ENCODE results near the gene PIRT. TPM values are rescaled to one million over a fixed set of nuclear protein-coding genes. Genes with fewer than 3 reads are reported as not detected.

PIRT gene
- total RNA-seq, 4 donors from 2014 or later: 0.42 to 3.5 (median 1.5) TPM

DNA sequence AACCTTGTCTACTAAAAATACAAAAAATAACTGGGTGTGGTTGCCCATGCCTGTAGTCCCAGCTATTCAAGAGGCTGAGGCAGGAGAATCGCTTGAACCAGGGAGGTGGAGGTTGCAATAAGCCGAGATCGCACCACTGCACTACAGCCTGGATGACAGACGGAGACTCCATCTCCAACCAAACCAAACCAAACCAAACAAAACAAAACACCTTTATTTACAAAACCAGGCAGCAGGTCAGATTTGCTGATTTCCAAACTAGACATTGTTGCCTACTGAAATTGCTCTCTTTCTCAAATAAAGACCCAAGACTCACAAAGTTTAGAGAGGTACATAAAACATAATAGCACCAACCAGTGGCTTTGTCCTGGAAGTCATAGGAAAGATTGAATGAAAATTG is 28.3 kb downstream of the PIRT start:
- TF ChIP-seq, protein P1, sequence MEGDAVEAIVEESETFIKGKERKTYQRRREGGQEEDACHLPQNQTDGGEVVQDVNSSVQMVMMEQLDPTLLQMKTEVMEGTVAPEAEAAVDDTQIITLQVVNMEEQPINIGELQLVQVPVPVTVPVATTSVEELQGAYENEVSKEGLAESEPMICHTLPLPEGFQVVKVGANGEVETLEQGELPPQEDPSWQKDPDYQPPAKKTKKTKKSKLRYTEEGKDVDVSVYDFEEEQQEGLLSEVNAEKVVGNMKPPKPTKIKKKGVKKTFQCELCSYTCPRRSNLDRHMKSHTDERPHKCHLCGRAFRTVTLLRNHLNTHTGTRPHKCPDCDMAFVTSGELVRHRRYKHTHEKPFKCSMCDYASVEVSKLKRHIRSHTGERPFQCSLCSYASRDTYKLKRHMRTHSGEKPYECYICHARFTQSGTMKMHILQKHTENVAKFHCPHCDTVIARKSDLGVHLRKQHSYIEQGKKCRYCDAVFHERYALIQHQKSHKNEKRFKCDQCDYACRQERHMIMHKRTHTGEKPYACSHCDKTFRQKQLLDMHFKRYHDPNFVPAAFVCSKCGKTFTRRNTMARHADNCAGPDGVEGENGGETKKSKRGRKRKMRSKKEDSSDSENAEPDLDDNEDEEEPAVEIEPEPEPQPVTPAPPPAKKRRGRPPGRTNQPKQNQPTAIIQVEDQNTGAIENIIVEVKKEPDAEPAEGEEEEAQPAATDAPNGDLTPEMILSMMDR (IDR thresholded peaks at IDR 0.05): no peak
- TF ChIP-seq EP300 (IDR thresholded peaks at IDR 0.05) (no peak), POLR2AphosphoS5 (IDR thresholded peaks at IDR 0.05) (no peak), POLR2A (IDR thresholded peaks at IDR 0.05; ENCODE audit: low read depth) (no peak)
- H3K4me3 ChIP-seq: no peak overlapping the region
- intact Hi-C loops (cut with DNase I): no loop called here
- 80% methylated on average over 4 of the region's 4 CpGs for WGBS
- H3K36me3 ChIP-seq: no peaks in the 10 kb centered on the region
- no peak overlapping the region for H3K27ac ChIP-seq (replicated peaks in 1 of 4)
- H3K4me1 ChIP-seq: no peaks in the 10 kb centered on the region
- DNase-seq (ENCODE audit: extremely low spot score): no peak
- H3K27me3 ChIP-seq: no peaks in the 10 kb centered on the region
- H3K9me3 ChIP-seq: no peaks in the 10 kb centered on the region

DNA sequence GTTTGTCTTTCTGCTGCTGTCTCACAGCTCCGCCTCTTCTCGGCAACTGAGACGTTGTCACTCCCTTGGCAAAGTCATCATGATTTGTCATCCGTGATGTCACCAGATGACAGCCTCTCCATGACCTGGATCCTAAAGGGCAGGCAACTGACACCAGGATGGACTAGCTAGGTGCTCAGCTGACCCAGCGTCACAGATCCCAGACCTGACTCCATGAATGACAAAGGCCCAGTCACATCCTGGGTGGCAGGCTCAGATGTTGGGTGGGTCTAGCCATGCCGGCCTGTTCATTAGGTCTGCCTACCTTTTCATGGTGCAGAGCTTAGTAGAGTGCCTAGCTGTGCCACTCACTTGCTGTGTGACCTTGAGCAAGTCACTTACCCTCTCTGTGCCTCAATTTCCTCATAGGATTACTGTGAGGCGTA is 30.2 kb downstream of the PIRT start:
- Histone ChIP-seq H3K9me3 (no peaks in the 10 kb centered on the region), H3K36me3 (no peaks in the 10 kb centered on the region), H3K27me3 (no peaks in the 10 kb centered on the region), H3K27ac (replicated peaks in 1 of 4) (no peak overlapping the region), H3K4me1 (no peaks in the 10 kb centered on the region), H3K4me3 (no peak overlapping the region)
- WGBS: 80% methylated on average over 7 of the region's 7 CpGs
- TF ChIP-seq EP300 (IDR thresholded peaks at IDR 0.05) (no peak), POLR2AphosphoS5 (IDR thresholded peaks at IDR 0.05) (no peak), POLR2A (IDR thresholded peaks at IDR 0.05; ENCODE audit: low read depth) (no peak)
- TF ChIP-seq, protein P1 (IDR thresholded peaks at IDR 0.05): no peak
- no peak for DNase-seq (ENCODE audit: extremely low spot score)
- intact Hi-C loops (cut with DNase I): no loop called here

DNA sequence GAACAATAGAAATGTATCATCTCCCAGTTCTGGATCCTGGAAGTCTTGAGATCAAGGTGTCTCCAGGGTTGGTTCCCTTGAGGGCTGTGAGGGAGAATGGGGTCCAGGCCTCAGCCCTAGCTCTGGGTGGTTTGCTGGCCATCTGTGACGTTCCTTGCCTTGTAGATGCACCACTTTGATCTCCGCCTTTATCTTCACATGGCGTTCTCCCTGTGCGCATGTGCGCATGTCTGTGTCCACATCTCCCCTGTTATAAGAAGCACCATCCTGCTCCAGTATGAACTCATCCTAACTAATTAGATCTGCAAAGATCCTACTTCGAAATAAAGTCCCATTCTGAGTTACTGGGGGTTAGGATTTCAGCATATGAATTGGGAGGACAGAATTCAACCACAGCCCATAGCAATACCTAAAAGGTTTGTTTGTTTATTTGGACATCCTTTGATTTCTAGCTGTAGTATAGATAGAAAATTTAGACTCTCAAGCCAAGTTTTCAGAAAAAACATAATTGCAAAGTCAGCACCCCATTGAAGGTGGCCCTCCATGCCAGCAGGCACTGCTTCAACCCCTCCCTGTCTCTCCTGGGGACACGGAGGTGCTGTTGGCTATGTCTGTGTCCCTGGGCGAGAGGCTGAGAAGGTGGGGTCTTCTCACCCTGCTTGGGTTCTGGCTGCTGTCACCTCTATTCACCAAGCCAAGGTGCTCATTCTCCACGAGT is 31.2 kb downstream of the PIRT start:
- TF ChIP-seq POLR2AphosphoS5 (IDR thresholded peaks at IDR 0.05): no peak
- TF ChIP-seq, protein P1 (IDR thresholded peaks at IDR 0.05): no peak
- no peak for TF ChIP-seq POLR2A (IDR thresholded peaks at IDR 0.05; ENCODE audit: low read depth)
- no peak for TF ChIP-seq EP300 (IDR thresholded peaks at IDR 0.05)
- WGBS: 77% methylated on average over 8 of the region's 9 CpGs
- no peaks in the 10 kb centered on the region for H3K9me3 ChIP-seq
- H3K36me3 ChIP-seq: no peaks in the 10 kb centered on the region
- H3K27me3 ChIP-seq: no peaks in the 10 kb centered on the region
- H3K27ac ChIP-seq (replicated peaks in 1 of 4): no peak overlapping the region
- DNase-seq (ENCODE audit: extremely low spot score): no peak
- H3K4me3 ChIP-seq: no peak overlapping the region
- H3K4me1 ChIP-seq: no peaks in the 10 kb centered on the region
- intact Hi-C loops (cut with DNase I): no loop called here

DNA sequence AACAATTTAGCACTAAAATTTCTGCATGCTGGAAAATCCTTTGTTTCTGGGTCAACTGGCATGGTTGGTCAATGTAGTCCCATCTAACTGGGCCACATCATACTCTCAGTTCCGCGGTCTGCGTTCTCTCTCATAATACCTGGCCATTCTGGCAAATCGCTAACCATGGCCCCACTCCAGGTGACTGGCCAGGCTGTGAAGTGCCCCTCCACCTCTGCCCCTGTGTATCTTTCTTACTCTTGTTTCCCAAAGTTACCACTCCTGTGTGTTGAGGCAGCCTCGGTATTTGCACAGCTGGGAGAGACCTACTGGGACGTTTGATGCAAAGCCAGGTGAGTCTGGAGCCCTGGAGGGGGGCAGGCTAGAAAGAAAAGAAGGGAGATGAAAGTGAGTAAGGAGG is 32.0 kb downstream of the PIRT start:
- no peaks in the 10 kb centered on the region for H3K36me3 ChIP-seq
- no peak for DNase-seq (ENCODE audit: extremely low spot score)
- H3K4me1 ChIP-seq: no peaks in the 10 kb centered on the region
- TF ChIP-seq POLR2A (IDR thresholded peaks at IDR 0.05; ENCODE audit: low read depth): no peak
- no peak for TF ChIP-seq EP300 (IDR thresholded peaks at IDR 0.05)
- TF ChIP-seq, protein P1 (IDR thresholded peaks at IDR 0.05): no peak
- no peak for TF ChIP-seq POLR2AphosphoS5 (IDR thresholded peaks at IDR 0.05)
- no peaks in the 10 kb centered on the region for H3K27me3 ChIP-seq
- no peak overlapping the region for H3K4me3 ChIP-seq
- H3K9me3 ChIP-seq: no peaks in the 10 kb centered on the region
- no peak overlapping the region for H3K27ac ChIP-seq (replicated peaks in 1 of 4)
- intact Hi-C loops (cut with DNase I): no loop called here
- 89% methylated on average over 6 of the region's 6 CpGs for WGBS

DNA sequence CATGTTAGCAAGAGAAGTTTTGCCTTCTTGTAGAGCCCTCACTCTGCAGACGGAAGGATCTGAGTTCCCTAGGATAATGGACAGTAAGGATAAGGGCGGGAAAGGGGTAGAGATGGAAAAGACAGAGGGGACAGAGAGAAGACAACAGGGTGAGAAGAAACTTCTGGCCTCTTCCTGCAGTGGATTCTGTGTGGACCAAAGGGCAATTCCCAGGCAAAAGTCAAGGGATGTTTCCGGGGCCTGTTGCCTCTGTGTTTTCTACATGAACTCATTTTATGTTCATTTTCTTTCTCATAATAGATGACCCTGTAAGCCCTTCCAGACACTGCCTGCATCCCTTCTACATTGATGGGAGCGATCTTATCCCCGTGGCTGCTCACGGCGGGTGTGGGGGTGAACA is 33.3 kb downstream of the PIRT start:
- Histone ChIP-seq H3K27me3 (no peaks in the 10 kb centered on the region), H3K36me3 (no peaks in the 10 kb centered on the region), H3K4me3 (no peak overlapping the region), H3K4me1 (no peaks in the 10 kb centered on the region), H3K27ac (replicated peaks in 1 of 4) (no peak overlapping the region), H3K9me3 (no peaks in the 10 kb centered on the region)
- intact Hi-C loops (cut with DNase I): no loop called here
- 83% methylated on average over 7 of the region's 7 CpGs for WGBS
- DNase-seq (ENCODE audit: extremely low spot score): no peak
- TF ChIP-seq EP300 (IDR thresholded peaks at IDR 0.05) (no peak), POLR2AphosphoS5 (IDR thresholded peaks at IDR 0.05) (no peak), POLR2A (IDR thresholded peaks at IDR 0.05; ENCODE audit: low read depth) (no peak)
- TF ChIP-seq, protein P1 (IDR thresholded peaks at IDR 0.05): no peak

All from esophagus muscularis mucosa (tissue), 4 donors.